HL-60 (cell line): ENCODE measurements around the gene KIF26A.

ENCODE experiments used
- DNase-seq, 2 experiments: peaks; one replicate each; pipeline ENCODE4 v3.0.0-alpha.2; 2010 to 2020; ENCODE audit warnings: low read depth in 1 of 2, low spot score in 1 of 2
- H3K27ac ChIP-seq: fragments of 250-450 bp; sonication (Bioruptor Pico); replicated peaks from 2 replicates; pipeline ENCODE4 v1.5.1; 2020; ENCODE audit warnings: mild to moderate bottlenecking, moderate library complexity
- H3K27me3 ChIP-seq: fragments of 250-450 bp; sonication (Bioruptor Pico); 2 replicates; pipeline ENCODE4 v1.5.1; 2021; ENCODE audit warnings: mild to moderate bottlenecking, moderate library complexity; ENCODE audit not compliant: insufficient read depth, poor library complexity, severe bottlenecking
- H3K4me3 ChIP-seq: replicated peaks from 2 replicates; pipeline ENCODE4 v1.5.1; 2011; ENCODE audit warnings: mild to moderate bottlenecking, control low read depth, low read length; ENCODE audit not compliant: insufficient read depth
- GABPA ChIP-seq: IDR thresholded peaks from 2 replicates; pipeline ENCODE4 v1.6.1; 2012; ENCODE audit warnings: low read depth
- POLR2AphosphoS5 ChIP-seq: IDR thresholded peaks from 2 replicates; pipeline ENCODE4 v1.6.1; 2012; ENCODE audit warnings: low read depth
- SPI1 ChIP-seq: IDR thresholded peaks from 2 replicates; pipeline ENCODE4 v1.6.1; 2012; ENCODE audit warnings: low read depth, mild to moderate bottlenecking, borderline replicate concordance
- TF ChIP-seq, protein P1 (sequence below): IDR thresholded peaks from 2 replicates; pipeline ENCODE4 v1.6.1; 2012; ENCODE audit warnings: low read depth; ENCODE audit not compliant: insufficient replicate concordance
- TF ChIP-seq, protein P2 (sequence below): IDR thresholded peaks from one replicate; pipeline ENCODE4 v1.5.1; 2011; ENCODE audit warnings: low read length, control low read depth, inconsistent platforms; ENCODE audit not compliant: insufficient read depth

Gene KIF26A

DNA sequence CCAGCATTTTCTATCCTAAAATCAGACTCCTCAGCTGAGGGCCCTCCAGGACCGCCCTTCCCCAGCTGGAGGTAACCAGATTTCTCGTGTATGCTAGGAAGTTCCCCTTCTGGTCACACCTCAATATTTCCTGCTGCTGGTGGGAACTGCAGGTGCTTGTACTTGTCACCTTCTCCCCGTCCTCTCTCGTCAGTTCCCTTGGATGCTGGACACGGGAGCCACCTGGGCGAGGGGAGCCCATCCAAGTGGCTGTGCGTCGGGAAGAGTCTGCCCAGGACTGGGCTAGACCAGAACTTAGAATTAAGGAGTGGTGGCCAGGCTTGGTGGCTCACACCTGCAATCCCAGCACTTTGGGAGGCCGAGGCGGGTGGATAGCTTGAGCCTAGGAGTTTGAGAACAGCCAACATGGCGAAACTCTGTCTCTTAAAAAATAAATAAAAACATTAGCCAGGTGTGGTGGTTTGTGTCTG, 23.2 kb upstream of the KIF26A start:
- H3K27me3 ChIP-seq: peaks cover 15% of the 10 kb centered on the region
- no peak for DNase-seq
- no peak overlapping the region for H3K4me3 ChIP-seq
- TF ChIP-seq GABPA (no peak), SPI1 (no peak), POLR2AphosphoS5 (no peak)
- TF ChIP-seq, protein P1, sequence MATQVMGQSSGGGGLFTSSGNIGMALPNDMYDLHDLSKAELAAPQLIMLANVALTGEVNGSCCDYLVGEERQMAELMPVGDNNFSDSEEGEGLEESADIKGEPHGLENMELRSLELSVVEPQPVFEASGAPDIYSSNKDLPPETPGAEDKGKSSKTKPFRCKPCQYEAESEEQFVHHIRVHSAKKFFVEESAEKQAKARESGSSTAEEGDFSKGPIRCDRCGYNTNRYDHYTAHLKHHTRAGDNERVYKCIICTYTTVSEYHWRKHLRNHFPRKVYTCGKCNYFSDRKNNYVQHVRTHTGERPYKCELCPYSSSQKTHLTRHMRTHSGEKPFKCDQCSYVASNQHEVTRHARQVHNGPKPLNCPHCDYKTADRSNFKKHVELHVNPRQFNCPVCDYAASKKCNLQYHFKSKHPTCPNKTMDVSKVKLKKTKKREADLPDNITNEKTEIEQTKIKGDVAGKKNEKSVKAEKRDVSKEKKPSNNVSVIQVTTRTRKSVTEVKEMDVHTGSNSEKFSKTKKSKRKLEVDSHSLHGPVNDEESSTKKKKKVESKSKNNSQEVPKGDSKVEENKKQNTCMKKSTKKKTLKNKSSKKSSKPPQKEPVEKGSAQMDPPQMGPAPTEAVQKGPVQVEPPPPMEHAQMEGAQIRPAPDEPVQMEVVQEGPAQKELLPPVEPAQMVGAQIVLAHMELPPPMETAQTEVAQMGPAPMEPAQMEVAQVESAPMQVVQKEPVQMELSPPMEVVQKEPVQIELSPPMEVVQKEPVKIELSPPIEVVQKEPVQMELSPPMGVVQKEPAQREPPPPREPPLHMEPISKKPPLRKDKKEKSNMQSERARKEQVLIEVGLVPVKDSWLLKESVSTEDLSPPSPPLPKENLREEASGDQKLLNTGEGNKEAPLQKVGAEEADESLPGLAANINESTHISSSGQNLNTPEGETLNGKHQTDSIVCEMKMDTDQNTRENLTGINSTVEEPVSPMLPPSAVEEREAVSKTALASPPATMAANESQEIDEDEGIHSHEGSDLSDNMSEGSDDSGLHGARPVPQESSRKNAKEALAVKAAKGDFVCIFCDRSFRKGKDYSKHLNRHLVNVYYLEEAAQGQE: no peak
- TF ChIP-seq, protein P2, sequence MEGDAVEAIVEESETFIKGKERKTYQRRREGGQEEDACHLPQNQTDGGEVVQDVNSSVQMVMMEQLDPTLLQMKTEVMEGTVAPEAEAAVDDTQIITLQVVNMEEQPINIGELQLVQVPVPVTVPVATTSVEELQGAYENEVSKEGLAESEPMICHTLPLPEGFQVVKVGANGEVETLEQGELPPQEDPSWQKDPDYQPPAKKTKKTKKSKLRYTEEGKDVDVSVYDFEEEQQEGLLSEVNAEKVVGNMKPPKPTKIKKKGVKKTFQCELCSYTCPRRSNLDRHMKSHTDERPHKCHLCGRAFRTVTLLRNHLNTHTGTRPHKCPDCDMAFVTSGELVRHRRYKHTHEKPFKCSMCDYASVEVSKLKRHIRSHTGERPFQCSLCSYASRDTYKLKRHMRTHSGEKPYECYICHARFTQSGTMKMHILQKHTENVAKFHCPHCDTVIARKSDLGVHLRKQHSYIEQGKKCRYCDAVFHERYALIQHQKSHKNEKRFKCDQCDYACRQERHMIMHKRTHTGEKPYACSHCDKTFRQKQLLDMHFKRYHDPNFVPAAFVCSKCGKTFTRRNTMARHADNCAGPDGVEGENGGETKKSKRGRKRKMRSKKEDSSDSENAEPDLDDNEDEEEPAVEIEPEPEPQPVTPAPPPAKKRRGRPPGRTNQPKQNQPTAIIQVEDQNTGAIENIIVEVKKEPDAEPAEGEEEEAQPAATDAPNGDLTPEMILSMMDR: no peak
- H3K27ac ChIP-seq: no peak overlapping the region

DNA sequence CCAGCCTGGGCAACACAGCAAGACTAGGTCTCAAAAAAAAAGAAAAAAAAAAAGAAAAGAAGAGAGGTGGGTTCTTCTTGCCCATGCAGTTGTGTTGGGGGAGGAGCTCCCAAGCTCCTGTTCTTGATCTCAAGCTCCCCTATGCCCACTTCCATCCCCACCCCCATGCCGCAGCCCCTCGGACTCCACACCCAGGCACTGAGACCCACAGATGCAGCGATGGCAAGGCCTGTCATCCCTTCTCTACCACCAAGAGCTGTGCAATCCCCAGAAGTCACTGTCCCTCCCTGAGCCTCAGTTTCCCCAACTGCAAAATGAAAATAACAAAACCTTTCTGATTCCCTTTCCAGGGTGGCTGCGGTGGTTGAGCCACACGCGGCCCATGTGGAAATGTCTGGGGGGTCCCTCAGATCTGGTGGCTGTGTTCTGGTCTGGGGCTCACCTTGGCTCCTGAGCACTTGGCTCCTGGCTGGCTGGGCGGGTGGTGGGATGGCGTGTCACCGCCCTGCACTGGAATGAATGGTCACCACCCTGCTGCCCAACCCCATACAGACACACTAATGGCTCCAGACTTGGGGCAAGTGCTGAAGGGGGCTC, 22.6 kb upstream of the KIF26A start:
- DNase-seq: no peak
- Histone ChIP-seq H3K27ac (no peak overlapping the region), H3K4me3 (no peak overlapping the region), H3K27me3 (peaks cover 16% of the 10 kb centered on the region)
- TF ChIP-seq, protein P1: no peak
- no peak for TF ChIP-seq SPI1
- no peak for TF ChIP-seq POLR2AphosphoS5
- TF ChIP-seq GABPA: no peak
- TF ChIP-seq, protein P2: no peak

DNA sequence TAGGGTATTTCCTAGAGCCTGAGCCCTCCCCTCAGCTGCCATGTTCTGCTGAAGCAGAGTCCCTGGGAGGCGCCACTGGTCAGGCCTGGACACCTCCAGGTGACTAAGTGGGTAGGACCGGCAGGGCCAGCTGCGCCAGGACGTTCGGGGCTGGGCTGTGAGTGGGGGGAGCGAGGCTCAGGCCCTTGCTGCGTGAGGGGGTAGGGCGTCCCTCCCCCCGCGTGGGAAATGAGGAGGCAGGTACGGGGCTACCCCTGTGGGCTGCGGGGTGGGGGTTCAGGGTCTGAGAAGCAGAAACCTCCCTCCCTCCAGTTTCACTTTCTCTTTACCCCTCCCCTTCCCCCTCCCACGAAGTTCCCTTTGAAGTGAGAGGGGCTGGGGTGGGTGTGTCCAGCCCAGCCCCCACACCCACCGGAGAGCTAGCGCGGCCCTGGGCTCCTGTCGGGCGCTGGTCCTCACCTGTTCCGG, 22.1 kb upstream of the KIF26A start:
- Histone ChIP-seq H3K4me3 (no peak overlapping the region; the same call in 1 of the 2 replicates), H3K27ac (no peak overlapping the region), H3K27me3 (peaks cover 18% of the 10 kb centered on the region)
- no peak for TF ChIP-seq SPI1
- TF ChIP-seq POLR2AphosphoS5: no peak
- TF ChIP-seq, protein P1: no peak
- TF ChIP-seq, protein P2: no peak
- TF ChIP-seq GABPA: no peak
- DNase-seq: no peak
